HCT116 (cell line): ENCODE measurements around the gene TMEM132D. TPM values are rescaled to one million over a fixed set of nuclear protein-coding genes. Genes with fewer than 3 reads are reported as not detected.

ENCODE experiments used
- ATAC-seq: fragments of 200-7000 bp; cut with Tn5 transposase; 2 replicates; pipeline ENCODE4 v1.9.1; 2020; ENCODE audit warnings: mild to moderate bottlenecking, moderate library complexity
- BruUV-seq: library from RNA; stranded (reverse); fragments of 400-500 nt; replicated peaks from 2 replicates; lab custom pipeline; 2021; lab: Mats Ljungman, UMichigan
- CTCF ChIA-PET: fragments of 300-600 bp; sonication (Branson Sonifier 250); formaldehyde crosslinking; loops from one replicate; lab custom pipeline; 2021; ENCODE audit warnings: antibody characterized with exemption; lab: Charles Lee
- POLR2A ChIA-PET: fragments of 300-600, 350-600 bp; sonication (Branson Sonifier 250); formaldehyde crosslinking; loops from one replicate; lab custom pipeline; 2021; ENCODE audit warnings: antibody characterized with exemption; lab: Charles Lee
- RAD21 ChIA-PET, 2 experiments: fragments of 300-600 bp; sonication (Branson Sonifier 250); formaldehyde crosslinking; loops; one replicate each; lab custom pipeline; 2023; ENCODE audit warnings: low total read pairs in 2 of 2; ENCODE audit not compliant: uncharacterized antibody in 2 of 2, unreplicated experiment in 2 of 2, low non-redundant PET in 1 of 2; lab: Charles Lee
- DNase-seq: peaks from one replicate; pipeline ENCODE4 v3.0.0-alpha.2; 2010; ENCODE audit warnings: low read depth, low spot score
- H2AFZ ChIP-seq: fragments of 200-600 bp; shearing (Covaris generic), sonication (generic); 2 replicates; pipeline ENCODE4 v1.6.1; 2017; ENCODE audit warnings: low read depth, mixed run types, mixed read lengths, antibody characterized with exemption, low read length; ENCODE audit not compliant: poor library complexity, severe bottlenecking
- H3K27ac ChIP-seq: 2 replicates; pipeline ENCODE4 v1.5.1; 2012; ENCODE audit warnings: low read depth, low read length
- H3K27me3 ChIP-seq: fragments of 200-600 bp; sonication (generic); 2 replicates; pipeline ENCODE4 v1.6.1; 2016; ENCODE audit warnings: mixed run types, low read length, mixed read lengths; ENCODE audit not compliant: insufficient read depth
- H3K36me3 ChIP-seq, 2 experiments: fragments of 200-500 bp in 1 of 2; fragments of 200-600 bp in 1 of 2; sonication (Bioruptor generic) in 1 of 2; sonication (generic) in 1 of 2; 2 replicates each; pipeline versions ENCODE4 v1.5.1 to v1.6.1; 2014 to 2016; ENCODE audit warnings: low read length in 2 of 2, inconsistent platforms in 1 of 2, mixed read lengths in 1 of 2, mixed run types in 1 of 2; ENCODE audit not compliant: insufficient read depth in 2 of 2, control insufficient read depth in 1 of 2
- H3K4me1 ChIP-seq, 2 experiments: fragments of 200-600 bp in 1 of 2; sonication (generic) in 1 of 2; 2 replicates each; pipeline versions ENCODE4 v1.5.1 to v1.6.1; 2012 to 2017; ENCODE audit warnings: low read length in 2 of 2, inconsistent platforms in 1 of 2, mild to moderate bottlenecking in 1 of 2, mixed read lengths in 1 of 2, mixed run types in 1 of 2, moderate library complexity in 1 of 2; ENCODE audit not compliant: insufficient read depth in 2 of 2, control insufficient read depth in 1 of 2
- H3K4me2 ChIP-seq: fragments of 200-600 bp; sonication (generic); 2 replicates; pipeline ENCODE4 v1.6.1; 2017; ENCODE audit warnings: mixed run types, low read length, mixed read lengths
- H3K4me3 ChIP-seq, 2 experiments: fragments of 200-600 bp in 1 of 2; sonication (generic) in 1 of 2; replicated peaks in 1 of 2; 2 replicates each; pipeline ENCODE4 v1.5.1; 2011 to 2016; ENCODE audit warnings: low read length in 2 of 2, control low read depth in 1 of 2, low read depth in 1 of 2, mild to moderate bottlenecking in 1 of 2, mixed read lengths in 1 of 2, mixed run types in 1 of 2
- H3K79me2 ChIP-seq: fragments of 200-600 bp; sonication (generic); 2 replicates; pipeline ENCODE4 v1.6.1; 2017; ENCODE audit warnings: mild to moderate bottlenecking, mixed run types, low read length, moderate library complexity, mixed read lengths; ENCODE audit not compliant: insufficient read depth
- H3K9ac ChIP-seq: fragments of 200-600 bp; sonication (generic); 2 replicates; pipeline ENCODE4 v1.6.1; 2016; ENCODE audit warnings: low read length, mixed read lengths
- H3K9me2 ChIP-seq: fragments of 200-600 bp; sonication (generic), shearing (Covaris generic); 2 replicates; pipeline ENCODE4 v1.6.1; 2017; ENCODE audit warnings: mixed run types, mild to moderate bottlenecking, moderate library complexity; ENCODE audit not compliant: insufficient read depth
- H3K9me3 ChIP-seq, 2 experiments: fragments of 200-500 bp in 1 of 2; fragments of 200-600 bp in 1 of 2; sonication (Bioruptor generic) in 1 of 2; sonication (generic) in 1 of 2; 2 replicates each; pipeline ENCODE4 v1.6.1; 2014 to 2017; ENCODE audit warnings: low read length in 2 of 2, mixed read lengths in 2 of 2, inconsistent platforms in 1 of 2, low read depth in 1 of 2, mild to moderate bottlenecking in 1 of 2, mixed run types in 1 of 2, moderate library complexity in 1 of 2; ENCODE audit not compliant: control insufficient read depth in 1 of 2, insufficient read depth in 1 of 2
- H4K20me1 ChIP-seq: fragments of 200-600 bp; sonication (generic), shearing (Covaris generic); 2 replicates; pipeline ENCODE4 v1.6.1; 2017; ENCODE audit warnings: mixed run types, mild to moderate bottlenecking, moderate library complexity; ENCODE audit not compliant: insufficient read depth
- CTCF ChIP-seq, 3 experiments: fragments of 200-600 bp in 1 of 3; sonication (generic) in 1 of 3; IDR thresholded peaks in 2 of 3; conservative IDR thresholded peaks in 1 of 3; 2 replicates each; pipeline ENCODE4 v1.5.1; 2012 to 2017; ENCODE audit warnings: low read depth in 2 of 3, low read length in 2 of 3, antibody characterized with exemption in 1 of 3, borderline replicate concordance in 1 of 3, control low read depth in 1 of 3, mild to moderate bottlenecking in 1 of 3, mixed read lengths in 1 of 3, mixed run types in 1 of 3, moderate library complexity in 1 of 3; ENCODE audit not compliant: insufficient read depth in 1 of 3
- ELF1 ChIP-seq: IDR thresholded peaks from 2 replicates; pipeline ENCODE4 v1.6.1; 2012; ENCODE audit warnings: low read depth, borderline replicate concordance
- EZH2 ChIP-seq: fragments of 200-600 bp; sonication (generic); IDR thresholded peaks from 2 replicates; pipeline ENCODE4 v1.6.1; 2017; ENCODE audit warnings: antibody characterized with exemption, mixed run types
- POLR2AphosphoS5 ChIP-seq: IDR thresholded peaks from 2 replicates; pipeline ENCODE4 v1.6.1; 2011; ENCODE audit warnings: mild to moderate bottlenecking, low read depth, low read length, moderate library complexity
- REST ChIP-seq: IDR thresholded peaks from 2 replicates; pipeline ENCODE4 v1.6.1; 2012; ENCODE audit warnings: low read depth
- intact Hi-C: fragments of 100-400 bp; cut with micrococcal nuclease; formaldehyde crosslinking; loops from 2 replicates; pipeline ENCODE4 v1.10.0; 2022
- total RNA-seq: library from RNA; stranded (reverse); gene quantifications from one replicate; pipeline ENCODE4 v1.2.1, GENCODE V29; 2021; ENCODE audit not compliant: unreplicated experiment

TMEM132D gene
- total RNA-seq, 1 experiment from 2014 or later = not detected

GRCh38 chr12:129665414-129665813, 238.4 kb downstream of the TMEM132D start:
- ChIA-PET RAD21 (no interaction called here), CTCF (no interaction called here)
- no peak for ATAC-seq

More at GRCh38 chr12:129665414-129665813, 238.4 kb downstream of the TMEM132D start:
- Histone ChIP-seq H2AFZ (no peak overlapping the region), H3K9ac (no peak overlapping the region), H3K79me2 (no peaks in the 10 kb centered on the region), H3K4me2 (no peak overlapping the region), H3K9me3 (peaks cover 5 to 10% of the 10 kb centered on the region in 2 experiments; a peak in 2 of 4 replicates), H3K36me3 (no peaks in the 10 kb centered on the region), H3K9me2 (no peaks in the 10 kb centered on the region), H4K20me1 (no peaks in the 10 kb centered on the region)
- POLR2A ChIA-PET = no interaction called here
- intact Hi-C loops = no loop called here
- no peak for DNase-seq
- TF ChIP-seq REST (no peak), CTCF (IDR thresholded peaks at IDR 0.05 in 2 of 3, conservative IDR thresholded peaks at IDR 0.05 in 1 of 3; ENCODE audit: borderline replicate concordance in 1 of 3, insufficient read depth in 1 of 3, low read depth in 2 of 3, low read length in 2 of 3) (no peak), ELF1 (no peak), POLR2AphosphoS5 (no peak), EZH2 (no peak)
- TF ChIP-seq, all 23 proteins: peak for 0
- no peaks in the 10 kb centered on the region for H3K27me3 ChIP-seq
- no TSS peak for BruUV-seq
- H3K4me3 ChIP-seq = no peak overlapping the region
- H3K27ac ChIP-seq = no peak overlapping the region
- no peaks in the 10 kb centered on the region for H3K4me1 ChIP-seq
